GM19240 (cell line): ENCODE results near the gene CHRNG.
"Not testable (repeated sequence)": the region's sequence is repeated elsewhere in the genome, so short reads cannot be mapped to it uniquely, and the experiment has no call there.

Source experiments
- DNase-seq: peaks from one replicate; pipeline ENCODE4 v3.0.0; 2011; ENCODE audit warnings: low spot score; ENCODE audit not compliant: insufficient read length

CHRNG gene

DNA sequence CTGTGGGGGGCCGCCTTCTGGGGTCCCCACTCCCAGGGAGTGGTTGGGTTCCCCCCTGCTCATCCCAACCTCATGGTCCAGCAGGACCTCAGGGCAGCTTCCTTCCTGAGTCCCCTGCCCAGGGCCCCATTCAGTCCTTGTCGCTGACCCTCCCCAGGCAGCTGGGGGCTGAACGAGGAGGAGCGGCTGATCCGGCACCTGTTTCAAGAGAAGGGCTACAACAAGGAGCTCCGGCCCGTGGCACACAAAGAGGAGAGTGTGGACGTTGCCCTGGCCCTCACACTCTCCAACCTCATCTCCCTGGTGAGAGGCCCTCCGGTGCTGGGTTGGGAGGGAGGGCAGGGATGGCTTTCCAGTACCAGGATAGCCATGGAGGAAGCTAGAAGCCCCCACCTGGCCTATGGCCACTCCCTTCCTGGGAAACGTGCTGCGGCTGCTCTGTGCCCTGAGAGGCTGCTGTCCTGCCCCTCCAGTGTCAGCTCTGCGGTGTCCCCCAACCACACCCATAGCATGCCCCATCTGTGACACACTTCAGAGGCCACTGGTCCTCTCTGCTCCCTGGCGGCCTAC lies 13.0 kb upstream of the CHRNG start:
- no peak for DNase-seq

DNA sequence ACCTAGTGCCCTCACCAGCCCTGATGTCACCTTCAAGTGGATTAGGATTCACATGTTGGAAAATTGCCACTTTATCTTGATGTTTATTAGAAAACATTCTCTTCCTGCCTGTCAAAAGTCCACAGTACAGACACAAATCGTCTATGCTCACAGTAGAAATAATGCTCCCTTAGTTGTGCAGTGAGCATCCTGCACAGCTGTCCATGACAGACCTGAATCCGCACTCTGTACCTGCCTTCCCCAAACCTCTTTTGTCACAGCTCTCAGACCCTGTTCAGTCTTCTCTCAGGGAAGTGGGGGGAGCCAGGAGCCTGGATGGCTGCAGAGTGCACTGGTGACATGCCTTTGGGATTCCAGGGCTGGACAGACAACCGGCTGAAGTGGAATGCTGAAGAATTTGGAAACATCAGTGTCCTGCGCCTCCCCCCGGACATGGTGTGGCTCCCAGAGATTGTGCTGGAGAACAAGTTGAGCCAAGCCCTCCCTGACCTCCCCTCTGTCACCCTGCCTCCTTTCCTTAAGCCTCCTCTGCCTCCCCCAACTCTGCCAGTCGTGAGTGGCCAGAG lies 11.5 kb upstream of the CHRNG start:
- no peak for DNase-seq

DNA sequence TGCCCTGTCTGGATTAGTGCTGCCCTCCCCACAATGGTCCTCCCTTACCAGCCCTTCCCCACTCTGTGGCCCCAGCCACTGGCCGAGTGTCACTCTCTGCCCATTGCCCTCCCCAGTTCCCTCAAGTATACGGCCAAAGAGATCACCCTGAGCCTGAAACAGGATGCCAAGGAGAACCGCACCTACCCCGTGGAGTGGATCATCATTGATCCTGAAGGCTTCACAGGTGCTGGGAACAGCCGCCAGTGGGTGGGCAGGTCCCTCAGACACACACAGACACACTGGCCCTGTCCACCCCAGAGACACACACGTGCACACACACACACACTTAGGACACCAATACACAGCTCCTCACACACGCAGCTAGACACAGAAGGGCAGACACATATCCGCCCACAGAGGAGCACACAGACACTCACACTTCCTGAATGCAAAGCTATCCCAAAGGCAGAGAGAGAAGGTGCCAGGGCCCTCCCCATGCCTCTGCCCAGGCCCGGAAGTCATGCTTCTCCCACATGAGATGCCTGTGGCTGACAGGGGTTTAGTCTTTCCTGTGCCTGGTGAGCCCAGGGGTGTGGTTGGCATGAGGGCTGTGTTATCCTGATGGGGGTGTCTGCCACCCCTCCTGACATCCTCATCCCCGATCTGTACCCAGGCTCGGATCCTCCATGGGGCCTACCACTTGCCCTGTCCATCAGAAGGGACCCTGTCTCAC lies 10.6 kb upstream of the CHRNG start:
- DNase-seq, result no peak

DNA sequence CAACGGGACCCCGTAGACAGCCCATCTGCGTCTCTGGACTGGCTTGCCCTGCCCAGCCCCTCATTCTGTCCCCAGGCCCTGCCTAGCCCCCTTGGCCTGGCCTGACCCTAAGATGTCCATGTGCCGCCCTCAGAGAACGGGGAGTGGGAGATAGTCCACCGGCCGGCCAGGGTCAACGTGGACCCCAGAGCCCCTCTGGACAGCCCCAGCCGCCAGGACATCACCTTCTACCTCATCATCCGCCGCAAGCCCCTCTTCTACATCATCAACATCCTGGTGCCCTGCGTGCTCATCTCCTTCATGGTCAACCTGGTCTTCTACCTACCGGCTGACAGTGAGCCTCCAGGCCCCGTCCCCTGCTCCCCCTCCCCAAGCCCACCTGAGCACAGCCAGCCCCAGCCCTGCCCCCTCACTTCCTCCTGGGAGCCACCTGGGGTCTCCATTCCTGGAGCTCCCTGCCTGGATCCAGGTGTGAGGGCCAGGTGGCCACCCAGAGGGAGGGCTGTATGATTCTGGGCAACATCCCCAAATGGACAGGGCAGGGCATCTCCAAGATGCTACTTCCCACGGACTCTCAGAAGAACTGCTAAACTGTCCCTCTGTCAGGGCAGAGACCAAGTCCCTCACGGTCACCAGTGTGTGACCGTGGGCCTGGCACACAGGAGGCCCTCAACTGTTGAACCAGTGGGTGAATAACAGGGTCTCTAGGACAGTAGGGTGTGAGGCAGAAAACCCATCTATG lies 9.5 kb upstream of the CHRNG start:
- DNase-seq, result no peak

DNA sequence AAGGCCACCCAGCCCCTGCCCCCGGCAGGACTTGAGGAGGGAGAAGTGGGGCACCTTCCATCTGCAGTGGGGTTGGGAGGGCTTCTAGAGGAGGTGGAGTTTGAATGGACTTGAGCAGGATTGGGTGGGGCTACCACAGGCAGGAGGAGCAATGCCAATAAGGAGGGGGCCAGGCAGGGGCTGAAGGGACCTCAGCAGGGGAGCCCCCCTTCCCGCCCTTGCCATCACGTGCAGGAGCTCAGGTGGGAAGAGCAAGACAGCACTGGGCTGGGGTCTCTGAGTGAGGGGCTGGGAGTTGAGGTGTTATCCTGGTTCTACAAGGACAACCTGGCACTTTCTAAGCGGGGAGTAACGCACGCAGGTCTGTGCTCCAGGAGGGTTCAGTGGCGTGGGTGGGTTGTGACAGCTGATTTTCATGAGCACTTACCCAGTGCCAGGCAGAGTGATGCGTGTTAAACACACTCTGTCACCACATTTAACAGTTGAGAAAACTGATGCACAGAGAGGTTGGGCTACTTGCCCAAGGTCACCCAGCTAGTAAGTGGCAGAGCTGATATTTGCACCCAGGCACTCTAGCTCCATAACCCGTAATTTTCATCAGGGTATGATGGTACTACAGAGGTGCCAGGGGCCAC lies 8.7 kb upstream of the CHRNG start:
- no peak for DNase-seq

DNA sequence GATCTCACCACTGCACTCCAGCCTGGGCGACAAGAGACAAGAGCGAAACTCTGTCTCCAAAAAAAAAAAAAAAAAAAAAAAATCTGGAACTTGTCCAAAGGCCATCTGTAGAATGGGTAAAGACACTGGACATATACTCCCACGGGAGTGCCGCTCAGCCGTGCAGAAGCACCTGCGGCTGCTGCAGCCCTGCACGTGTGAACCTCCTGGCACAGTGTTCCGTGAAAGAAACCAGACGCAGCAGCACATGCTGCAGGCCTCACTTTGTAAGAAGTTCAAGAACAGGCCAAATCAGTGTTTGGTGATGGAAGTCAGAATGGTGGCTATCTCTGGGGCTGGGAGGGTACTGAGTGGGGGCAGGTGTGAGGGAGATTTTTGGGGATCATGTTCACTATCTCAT lies 7.1 kb upstream of the CHRNG start:
- DNase-seq, result no peak

DNA sequence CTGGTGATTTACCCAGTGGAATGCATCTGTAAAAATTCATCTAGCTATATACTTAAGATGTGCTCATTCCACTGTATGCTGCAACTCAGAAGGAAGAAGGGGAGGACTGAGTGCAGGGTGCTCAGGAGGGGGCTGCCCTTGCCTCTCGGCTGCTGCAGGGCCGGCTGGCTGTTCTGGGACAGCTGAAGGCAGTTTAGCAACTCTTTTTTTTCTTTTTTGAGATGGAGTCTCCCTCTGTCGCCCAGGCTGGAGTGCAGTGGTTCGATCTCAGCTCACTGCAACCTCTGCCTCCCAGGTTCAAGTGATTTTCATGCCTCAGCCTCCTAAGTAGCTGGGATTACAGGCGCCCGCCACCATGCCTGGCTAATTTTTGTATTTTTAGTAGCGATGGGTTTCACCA lies 6.7 kb upstream of the CHRNG start:
- DNase-seq, result not testable (repeated sequence)

DNA sequence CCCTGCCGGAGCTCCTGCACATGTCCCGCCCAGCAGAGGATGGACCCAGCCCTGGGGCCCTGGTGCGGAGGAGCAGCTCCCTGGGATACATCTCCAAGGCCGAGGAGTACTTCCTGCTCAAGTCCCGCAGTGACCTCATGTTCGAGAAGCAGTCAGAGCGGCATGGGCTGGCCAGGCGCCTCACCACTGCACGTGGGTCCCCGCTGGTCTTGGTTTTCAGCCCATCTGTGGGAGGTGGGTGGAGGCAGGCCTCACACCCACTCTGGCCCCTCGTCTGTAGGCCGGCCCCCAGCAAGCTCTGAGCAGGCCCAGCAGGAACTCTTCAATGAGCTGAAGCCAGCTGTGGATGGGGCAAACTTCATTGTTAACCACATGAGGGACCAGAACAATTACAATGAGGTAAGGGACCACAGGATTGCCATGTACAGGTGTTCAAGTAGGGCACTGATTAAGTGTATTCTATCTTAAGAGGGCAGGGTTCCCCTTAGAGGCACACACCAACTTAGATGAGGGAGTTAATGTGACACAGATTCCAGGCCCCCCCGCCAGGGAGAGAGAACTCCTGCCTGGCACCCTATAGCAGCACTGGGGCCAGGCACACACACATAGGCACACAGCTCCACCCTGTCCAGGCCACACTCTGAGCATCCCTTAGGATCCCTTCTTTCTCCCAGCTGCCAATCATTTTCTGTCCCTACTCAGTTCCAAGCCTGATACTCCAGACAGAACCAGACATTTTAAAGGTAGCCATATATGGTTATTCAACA lies 5.4 kb upstream of the CHRNG start:
- DNase-seq, result no peak

DNA sequence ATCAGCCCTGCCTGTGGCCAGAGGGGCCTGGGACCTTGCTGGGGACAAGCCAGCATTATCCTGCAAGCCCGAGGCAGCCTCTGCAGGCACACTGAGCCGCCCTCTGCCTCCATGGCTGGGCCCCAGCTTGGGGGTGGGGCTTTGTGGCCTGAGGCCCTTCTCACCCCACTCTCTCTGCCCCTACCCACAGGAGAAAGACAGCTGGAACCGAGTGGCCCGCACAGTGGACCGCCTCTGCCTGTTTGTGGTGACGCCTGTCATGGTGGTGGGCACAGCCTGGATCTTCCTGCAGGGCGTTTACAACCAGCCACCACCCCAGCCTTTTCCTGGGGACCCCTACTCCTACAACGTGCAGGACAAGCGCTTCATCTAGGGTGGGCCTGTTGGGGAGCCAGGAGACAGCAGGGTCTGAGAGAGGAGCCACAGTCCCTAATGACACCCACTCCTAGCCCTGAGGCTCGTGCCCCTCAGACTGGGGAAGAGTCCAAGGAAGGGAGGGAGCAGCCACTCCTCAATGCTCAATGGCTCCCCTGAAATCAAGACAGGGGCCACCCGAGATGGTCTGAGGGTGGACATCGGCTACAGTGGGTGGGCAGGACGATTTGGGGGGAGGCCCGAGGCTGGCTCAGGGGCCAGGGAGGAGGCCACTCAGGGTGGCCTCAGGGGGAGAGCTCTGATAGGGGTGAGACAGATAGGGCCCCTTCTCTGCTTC lies 4.4 kb upstream of the CHRNG start:
- DNase-seq, result no peak

DNA sequence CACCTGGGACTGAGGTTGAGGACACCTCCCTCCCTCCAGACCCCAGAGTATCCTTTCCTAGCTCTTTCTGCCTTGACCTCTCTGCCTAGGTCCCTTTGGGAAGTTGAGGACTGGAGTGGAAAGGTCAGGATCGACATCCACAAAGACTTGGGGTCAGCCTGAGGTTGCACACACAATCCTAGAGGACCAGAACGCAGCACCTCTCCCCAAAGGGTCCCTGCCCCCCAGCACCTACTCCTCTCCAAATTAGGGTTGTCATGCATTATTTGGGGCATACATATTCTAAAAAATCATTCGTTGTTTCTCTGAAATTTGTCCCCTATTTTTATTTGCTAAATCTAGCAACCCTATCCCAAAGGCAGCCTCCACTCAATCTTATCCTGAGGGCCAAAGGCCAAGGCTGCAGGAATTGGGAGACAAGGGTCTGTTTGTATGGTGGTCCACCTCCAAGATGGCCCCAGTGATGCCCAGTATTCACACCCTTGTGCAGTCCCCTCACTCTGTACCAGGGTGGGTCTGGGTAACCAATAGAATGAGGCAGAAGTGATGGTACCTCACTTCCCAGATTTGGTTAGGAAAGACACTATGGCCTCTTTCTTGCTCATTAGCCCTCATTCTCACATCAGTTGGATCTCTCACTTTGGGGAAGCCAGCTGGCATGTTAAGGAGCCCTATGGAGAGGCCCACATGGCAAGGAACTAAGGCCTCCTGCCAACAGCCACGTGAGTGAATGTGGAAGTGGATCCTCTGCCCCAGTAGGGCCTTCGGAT lies 3.5 kb upstream of the CHRNG start:
- DNase-seq, result no peak

DNA sequence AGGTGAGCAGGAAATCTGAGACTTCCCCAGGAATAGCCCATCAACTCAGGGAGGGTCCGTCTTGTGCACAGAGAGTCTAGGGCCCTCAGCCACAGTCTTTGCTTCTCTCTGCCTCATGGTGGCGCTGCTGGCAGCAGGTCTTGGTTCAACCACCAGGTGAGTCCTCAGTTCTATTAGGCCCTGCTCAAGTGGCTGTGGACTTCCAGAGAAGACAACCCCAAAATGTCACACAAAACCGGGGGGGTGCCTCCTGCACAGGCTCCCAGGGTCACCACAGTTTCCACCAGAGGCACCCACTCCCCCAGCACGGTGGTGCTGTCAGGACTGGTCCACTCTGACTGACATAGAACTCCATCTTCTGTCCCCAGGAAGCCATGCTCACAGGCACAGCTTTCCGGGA lies 2.4 kb upstream of the CHRNG start:
- no peak for DNase-seq

DNA sequence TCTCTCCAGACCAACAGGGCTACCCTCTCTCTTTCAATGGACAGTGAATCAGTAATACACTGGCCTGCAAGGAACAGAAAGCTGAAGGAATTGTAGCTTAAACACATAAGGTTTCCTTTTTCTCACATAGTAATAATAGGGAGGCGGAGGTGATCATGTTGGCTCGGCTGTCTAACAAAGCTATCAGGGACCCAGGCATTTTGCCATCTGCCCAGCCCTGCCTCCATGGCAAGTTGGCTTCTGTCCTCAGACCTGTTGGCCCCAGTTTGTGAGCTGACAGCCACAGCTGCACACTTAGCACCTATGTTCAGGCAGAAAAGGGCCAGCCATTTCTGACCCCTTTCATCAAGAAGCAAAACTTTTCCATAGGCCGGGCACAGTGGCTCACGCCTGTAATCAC lies 2.0 kb upstream of the CHRNG start:
- DNase-seq, result no peak

DNA sequence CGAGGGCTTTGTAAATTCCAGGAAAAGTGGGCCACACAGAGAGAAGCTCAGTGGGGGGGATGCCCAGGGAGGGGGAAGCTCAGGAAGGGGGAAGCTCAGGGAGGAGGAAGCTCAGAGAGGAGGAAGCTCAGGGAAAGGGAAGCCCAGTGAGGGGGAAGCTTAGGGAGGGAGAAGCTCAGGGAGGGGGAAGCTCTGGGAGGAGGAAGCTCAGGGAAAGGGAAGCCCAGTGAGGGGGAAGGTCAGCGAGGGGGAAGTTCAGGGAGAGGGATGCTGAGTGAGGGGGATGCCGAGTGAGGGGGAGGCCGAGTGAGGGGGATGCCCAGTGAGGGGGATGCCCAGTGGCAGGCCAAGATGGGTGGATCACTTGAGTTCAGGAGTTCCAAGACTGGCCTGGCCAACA lies 821 bp upstream of the CHRNG start:
- DNase-seq, result no peak

DNA sequence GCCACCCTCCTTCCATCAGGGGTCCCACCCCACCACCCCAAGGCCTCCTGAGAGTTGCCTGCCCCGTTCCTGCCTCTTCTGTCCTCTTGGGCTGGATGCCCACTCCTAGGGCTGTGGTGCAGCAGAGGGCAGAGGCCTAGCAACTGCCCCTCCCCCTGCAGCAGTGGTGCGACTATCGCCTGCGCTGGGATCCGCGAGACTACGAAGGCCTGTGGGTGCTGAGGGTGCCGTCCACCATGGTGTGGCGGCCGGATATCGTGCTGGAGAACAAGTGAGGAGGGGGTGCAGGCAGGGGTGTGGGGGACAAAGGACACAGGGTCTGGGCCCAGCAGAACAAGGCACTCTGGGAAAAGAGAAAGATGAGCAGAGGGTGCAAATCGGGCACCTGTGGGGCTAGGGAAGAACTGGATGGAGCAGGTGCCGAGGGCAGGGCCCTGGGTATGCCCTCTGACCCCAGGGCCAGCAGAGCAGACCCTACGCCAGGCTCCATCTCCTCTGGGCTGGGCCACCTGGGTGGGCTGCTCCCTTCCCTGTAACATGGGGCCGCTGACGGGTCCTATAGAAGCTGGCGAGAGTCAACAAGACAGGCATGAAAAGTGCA lies 1.0 kb downstream of the CHRNG start:
- DNase-seq, result no peak

DNA sequence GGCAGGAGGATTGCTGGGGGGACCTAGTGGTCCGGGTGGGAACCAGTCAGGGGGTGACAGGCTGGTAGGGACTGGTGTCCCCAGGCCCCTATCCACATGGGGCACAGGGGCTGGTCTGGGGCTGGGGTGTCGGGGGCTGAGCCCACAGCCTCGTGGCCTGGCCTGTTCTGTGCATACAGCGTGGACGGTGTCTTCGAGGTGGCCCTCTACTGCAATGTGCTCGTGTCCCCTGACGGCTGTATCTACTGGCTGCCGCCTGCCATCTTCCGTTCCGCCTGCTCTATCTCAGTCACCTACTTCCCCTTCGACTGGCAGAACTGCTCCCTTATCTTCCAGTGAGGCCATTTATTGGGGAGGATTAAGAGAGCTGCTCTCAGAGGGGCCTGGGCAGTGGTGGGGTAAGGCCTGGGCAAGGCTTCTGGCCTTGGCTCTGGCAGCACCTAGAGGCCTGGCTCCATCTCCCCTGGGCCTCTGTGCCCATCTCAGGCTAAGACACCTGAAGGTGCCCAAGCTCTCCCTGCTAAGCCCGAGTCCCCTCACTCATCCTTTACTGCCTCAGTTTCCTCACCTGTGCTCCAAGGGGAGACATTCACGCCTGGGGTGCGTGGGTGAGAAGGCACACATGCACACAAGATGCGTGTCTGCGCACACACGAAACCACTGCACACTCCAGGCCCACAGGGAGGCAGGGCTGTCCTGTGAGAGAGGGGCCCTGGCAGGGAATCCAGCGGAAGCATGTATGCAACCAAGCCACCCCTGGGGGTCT lies 1.9 kb downstream of the CHRNG start:
- no peak for DNase-seq

DNA sequence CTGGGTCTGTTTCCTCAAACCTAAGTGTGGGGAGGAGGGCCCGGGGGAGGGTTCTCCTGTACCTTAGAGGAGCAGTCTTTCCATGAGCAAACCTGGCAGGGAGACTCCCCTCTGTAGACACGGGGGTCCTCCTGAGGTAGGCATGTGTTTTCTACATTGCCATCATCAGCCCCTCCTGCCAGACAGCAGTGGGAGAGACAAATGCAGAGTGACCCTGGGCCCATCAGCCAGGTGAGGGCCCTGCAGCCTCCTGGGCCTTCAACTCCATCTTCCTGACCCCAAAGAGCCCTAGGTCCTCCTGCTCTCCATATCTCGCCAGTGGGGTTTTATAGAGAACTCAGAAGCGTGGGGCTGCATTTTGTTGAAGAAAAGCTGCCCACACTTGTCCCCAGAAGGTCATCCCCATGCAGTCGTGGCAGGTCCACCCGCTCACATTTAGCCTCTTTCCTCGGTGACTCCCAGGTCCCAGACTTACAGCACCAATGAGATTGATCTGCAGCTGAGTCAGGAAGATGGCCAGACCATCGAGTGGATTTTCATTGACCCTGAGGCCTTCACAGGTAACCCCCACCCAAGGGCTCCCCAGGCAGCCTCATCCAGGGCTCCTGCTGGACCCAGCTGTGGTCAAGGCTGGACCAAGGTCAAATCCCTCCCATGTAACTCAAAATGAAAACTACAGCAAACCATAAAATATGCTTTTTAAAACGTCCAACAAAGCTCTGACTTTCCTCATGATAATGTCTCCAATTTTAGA lies 2.6 kb downstream of the CHRNG start:
- no peak for DNase-seq

DNA sequence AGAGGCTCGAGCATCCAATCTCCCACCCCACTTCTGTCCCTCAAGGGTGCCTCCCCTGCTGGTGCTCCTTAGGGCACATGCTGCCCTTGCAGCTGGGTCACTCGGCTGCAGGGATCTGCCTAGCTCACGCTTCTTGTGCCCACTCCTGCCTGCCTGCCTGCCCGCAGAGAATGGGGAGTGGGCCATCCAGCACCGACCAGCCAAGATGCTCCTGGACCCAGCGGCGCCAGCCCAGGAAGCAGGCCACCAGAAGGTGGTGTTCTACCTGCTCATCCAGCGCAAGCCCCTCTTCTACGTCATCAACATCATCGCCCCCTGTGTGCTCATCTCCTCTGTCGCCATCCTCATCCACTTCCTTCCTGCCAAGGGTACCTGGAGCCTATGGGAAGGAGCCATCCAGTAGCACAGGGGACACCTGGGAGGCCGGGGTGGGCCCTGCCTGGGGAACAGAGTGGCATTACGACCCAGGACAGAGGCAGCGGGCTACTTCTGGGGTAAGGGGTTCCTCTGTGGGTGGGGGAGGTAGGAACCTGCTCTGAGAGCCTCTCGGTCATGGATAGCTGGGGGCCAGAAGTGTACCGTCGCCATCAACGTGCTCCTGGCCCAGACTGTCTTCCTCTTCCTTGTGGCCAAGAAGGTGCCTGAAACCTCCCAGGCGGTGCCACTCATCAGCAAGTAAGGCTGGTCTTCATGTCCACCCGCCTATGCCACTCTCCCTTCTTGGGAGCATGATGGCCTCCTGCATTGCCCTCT lies 3.4 kb downstream of the CHRNG start:
- DNase-seq, result no peak
